ENCODE results near the gene AFF2.

DNA sequence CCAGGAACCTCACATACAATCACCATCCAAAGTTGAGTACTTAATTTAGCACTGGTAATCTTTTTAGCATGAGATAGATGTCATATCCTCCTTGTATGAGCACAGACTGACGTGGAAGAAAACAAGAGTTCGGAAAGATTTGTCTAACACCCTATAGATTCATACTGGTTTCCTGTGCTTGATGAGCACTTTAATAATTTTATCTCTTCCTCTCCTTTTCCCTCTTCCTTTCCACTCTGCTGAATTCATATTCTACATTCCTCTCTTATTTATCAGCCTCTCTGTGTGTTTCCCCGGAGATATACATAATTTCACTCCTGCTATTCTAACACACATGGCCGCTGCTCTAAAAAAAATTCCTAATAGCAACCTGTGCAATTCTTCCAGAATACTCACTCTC is 273.9 kb downstream of the AFF2 start:
- TF ChIP-seq, protein P1, sequence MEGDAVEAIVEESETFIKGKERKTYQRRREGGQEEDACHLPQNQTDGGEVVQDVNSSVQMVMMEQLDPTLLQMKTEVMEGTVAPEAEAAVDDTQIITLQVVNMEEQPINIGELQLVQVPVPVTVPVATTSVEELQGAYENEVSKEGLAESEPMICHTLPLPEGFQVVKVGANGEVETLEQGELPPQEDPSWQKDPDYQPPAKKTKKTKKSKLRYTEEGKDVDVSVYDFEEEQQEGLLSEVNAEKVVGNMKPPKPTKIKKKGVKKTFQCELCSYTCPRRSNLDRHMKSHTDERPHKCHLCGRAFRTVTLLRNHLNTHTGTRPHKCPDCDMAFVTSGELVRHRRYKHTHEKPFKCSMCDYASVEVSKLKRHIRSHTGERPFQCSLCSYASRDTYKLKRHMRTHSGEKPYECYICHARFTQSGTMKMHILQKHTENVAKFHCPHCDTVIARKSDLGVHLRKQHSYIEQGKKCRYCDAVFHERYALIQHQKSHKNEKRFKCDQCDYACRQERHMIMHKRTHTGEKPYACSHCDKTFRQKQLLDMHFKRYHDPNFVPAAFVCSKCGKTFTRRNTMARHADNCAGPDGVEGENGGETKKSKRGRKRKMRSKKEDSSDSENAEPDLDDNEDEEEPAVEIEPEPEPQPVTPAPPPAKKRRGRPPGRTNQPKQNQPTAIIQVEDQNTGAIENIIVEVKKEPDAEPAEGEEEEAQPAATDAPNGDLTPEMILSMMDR (IDR thresholded peaks at IDR 0.05) = no peak
- TF ChIP-seq POLR2AphosphoS5 (IDR thresholded peaks at IDR 0.05; ENCODE audit: low read depth, low read length) (no peak), SIN3A (IDR thresholded peaks at IDR 0.05; ENCODE audit: borderline replicate concordance, low read depth, low read length) (no peak), EZH2phosphoT487 (IDR thresholded peaks at IDR 0.05; ENCODE audit: borderline replicate concordance, low read depth) (no peak), RAD21 (IDR thresholded peaks at IDR 0.05; ENCODE audit: low read length) (no peak), YY1 (IDR thresholded peaks at IDR 0.05; ENCODE audit: low read depth) (no peak), GABPA (IDR thresholded peaks at IDR 0.05; ENCODE audit: low read depth) (no peak), CHD2 (IDR thresholded peaks at IDR 0.05; ENCODE audit: low read length, partially characterized antibody) (no peak), EP300 (IDR thresholded peaks at IDR 0.05; ENCODE audit: borderline replicate concordance in 1 of 2, low read depth in 1 of 2, low read length in 1 of 2) (no peak), JUND (IDR thresholded peaks at IDR 0.05) (no peak), TAF1 (IDR thresholded peaks at IDR 0.05; ENCODE audit: borderline replicate concordance, low read depth, low read length) (no peak), SMC3 (IDR thresholded peaks at IDR 0.05; ENCODE audit: low read depth, low read length) (no peak)
- TF ChIP-seq, protein P2, sequence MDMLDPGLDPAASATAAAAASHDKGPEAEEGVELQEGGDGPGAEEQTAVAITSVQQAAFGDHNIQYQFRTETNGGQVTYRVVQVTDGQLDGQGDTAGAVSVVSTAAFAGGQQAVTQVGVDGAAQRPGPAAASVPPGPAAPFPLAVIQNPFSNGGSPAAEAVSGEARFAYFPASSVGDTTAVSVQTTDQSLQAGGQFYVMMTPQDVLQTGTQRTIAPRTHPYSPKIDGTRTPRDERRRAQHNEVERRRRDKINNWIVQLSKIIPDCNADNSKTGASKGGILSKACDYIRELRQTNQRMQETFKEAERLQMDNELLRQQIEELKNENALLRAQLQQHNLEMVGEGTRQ (IDR thresholded peaks at IDR 0.05; ENCODE audit: borderline replicate concordance, low read depth, low read length) = no peak

All from SK-N-SH (cell line).